HG03575 (cell line): ENCODE results near the gene GALNT9.

Source experiments
- ATAC-seq: cut with Tn5 transposase; IDR thresholded peaks from one replicate; pipeline ENCODE4 v1.9.1; 2021; ENCODE audit not compliant: unreplicated experiment, insufficient number of reproducible peaks, low FRiP score; ENCODE audit errors: extremely low read depth

GALNT9 gene

DNA sequence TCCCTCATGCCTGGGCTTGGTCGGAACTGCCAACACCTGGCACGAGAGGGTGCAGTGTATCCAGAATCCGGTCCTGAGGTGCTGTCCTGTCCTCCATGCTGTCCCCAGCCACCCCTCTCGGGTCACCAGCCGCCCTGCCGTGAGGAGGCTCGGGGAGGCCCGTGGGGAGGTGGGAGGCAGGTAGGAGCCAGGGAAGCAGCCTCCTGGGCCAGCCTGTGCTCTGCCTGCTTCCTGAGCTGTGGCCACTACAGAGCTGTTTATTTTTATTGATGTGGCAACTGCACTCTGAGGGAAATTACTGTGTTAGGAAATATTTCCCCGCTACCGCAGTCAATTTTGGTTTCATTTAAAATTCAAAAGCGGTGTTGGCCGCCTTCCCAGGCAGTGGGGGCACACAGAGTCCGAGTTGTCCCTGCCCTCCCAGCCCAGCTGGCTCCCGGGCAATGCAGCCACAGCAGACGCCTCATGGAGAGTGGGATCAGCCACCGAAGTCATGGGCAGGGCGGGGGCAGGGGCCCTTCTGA is 166.8 kb downstream of the GALNT9 start:
- ATAC-seq: no peak

DNA sequence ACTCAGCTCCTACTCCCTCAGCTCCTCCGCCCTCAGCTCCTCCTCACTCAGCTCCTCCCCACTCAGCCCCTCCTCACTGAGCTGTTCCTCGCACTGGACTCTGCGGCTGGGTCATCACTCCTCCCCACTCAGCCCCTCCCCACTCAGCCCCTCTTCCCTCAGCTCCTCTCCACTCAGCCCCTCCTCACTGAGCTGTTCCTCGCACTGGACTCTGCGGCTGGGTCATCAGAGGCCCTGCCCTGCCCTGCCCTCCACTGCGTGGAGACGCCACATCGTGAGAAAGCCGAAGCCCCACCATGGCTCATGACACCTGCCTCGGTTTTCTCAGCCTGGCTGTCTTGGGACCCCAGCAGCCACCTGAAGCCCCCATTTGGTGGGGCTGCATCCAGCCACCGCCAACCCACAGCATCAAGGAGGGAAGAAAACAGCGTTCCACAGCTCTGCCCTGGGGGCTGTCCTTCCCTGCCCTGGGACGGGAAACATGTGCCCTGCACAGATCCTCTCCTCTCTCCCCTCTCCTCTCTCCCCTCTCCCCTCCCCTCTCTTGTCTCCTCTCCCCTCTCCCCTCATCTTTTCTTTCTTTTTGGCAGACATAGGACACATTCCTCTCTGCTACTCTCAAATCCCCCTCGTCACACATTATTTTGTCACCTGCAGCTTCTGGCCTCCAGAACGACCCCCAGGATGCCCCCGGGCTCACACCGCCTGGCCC is 167.4 kb downstream of the GALNT9 start:
- ATAC-seq: no peak

DNA sequence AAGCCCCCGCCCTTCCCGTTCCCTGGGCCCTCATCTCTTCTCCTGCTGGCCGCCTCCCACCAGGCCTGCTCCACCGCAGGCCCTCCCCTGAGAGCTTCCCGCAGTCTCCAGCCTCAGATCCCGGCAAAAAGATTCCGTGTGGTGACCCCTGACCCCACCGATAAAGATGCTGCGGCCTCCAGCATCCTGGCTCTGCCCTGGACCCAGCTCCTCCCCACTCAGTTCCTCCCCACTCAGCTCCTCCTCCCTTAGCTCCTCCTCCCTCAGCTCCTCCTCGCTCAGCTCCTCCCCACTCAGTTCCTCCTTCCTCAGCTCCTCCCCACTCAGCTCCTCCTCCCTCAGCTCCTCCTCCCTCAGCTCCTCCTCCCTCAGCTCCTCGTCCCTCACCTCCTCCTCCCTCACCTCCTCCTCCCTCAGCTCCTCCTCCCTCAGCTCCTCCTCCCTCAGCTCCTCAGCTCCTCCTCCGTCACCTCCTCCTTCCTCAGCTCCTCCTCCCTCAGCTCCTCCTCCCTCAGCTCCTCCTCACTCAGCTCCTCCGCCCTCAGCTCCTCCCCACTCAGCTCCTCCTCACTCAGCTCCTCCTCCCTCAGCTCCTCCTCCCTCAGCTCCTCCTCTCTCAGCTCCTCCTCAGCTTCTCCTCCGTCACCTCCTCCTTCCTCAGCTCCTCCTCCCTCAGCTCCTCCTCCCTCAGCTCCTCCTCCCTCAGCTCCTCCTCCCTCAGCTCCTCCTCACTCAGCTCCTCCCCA is 168.2 kb downstream of the GALNT9 start:
- no peak for ATAC-seq

DNA sequence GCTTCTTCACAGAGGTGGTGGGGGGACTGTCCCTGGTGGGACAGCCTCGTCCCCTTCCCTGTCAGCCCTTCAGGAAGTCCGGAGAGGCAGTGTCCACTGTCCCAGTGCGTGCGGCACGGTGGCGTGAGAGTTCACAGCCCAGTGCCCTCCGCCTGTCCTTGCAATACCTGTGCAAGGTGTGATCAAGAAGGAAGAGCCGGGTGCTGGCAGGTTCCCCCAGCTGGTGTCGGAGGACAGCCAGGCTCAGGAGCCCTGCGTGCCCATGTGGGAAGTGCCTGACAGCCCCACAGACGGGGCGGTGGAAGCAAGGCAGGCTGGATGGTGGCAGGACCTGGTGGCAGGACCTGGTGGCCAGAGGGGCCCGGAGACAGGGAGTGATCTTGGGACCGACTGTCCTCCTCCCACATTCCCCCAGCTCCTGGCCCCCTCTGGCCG is 168.8 kb downstream of the GALNT9 start:
- no peak for ATAC-seq

DNA sequence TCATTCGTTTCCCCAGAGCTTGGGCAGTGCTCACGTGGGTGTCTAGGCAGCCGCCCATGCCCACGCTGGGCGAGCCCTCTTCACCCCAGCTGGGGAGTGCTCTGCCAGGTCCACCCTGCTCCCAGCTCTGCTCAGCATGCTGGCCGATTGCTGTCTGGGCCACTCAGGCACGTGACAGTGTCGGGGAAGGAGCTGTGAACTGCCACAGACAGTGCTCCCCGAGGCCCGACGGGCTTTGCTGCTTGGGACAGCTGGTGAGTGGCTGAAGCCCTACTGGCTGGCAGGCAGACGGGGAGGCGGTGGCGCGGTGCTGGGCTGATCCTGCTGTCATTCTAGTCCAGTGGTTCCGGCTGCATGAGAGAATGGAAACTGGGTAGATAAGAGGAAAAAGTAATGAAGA is 169.4 kb downstream of the GALNT9 start:
- no peak for ATAC-seq

DNA sequence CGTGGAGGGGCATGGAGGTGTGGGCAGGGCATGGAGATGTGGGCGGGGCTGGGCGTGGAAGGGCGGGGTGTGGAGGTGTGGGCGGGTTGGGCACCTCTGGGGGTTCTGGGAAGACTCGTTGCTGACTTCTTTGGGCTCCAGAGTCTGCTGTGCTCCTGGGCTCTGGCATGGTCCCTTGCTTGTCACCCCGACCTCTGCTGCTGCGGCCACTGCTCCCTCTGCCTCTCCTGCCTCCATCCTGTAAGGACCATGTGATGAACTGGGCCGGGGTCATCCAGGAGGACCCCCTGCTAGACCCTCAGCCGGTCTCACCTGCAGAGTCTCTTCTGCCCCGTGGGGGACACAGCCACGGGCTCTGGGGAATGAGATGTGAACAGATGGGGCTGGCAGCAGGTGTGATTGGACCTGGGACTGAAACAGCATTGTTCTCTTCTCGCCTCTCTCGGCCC is 169.8 kb downstream of the GALNT9 start:
- no peak for ATAC-seq

DNA sequence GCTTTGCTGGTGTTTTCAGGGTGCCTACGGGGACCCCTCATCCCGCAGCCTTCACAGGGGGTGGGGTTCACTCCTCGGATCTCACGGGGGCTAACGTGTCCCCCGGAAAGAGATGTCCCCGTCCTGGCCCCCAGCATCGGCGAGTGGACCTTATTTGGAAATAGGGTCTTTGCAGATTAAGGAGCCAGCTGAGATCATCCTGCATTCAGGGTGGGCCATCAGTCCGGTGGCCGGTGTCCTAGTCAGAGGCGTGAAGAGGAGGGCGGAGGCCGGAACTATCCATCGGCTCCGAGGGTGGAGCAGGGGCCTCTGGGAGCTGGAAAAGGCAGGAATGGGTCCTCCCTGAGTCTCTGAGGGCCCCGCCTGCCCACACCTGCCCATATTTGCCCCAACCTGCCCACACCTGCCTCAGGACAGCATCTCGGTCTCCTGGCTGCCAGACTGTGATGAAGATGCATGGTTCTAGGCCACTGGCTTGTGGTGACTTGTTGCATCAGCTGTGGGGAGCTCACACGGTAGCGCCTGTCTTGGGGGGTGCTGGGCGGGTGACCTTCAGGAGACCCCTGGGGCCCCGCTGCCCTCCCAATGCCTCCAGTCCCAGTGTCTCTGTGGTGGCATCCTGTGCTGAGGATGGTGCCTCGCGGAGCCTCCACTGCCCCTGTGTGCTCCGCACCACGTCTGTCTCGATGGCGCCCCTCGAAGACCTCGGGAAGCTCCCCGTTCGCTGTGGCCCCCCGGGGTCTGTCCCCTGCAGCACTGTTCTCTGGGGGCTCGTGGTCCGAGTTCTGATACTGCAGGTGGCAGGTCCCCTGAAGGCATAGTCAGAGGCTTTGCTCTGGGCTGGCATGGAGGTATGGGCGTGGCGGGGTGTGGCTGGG is 170.5 kb downstream of the GALNT9 start:
- no peak for ATAC-seq

DNA sequence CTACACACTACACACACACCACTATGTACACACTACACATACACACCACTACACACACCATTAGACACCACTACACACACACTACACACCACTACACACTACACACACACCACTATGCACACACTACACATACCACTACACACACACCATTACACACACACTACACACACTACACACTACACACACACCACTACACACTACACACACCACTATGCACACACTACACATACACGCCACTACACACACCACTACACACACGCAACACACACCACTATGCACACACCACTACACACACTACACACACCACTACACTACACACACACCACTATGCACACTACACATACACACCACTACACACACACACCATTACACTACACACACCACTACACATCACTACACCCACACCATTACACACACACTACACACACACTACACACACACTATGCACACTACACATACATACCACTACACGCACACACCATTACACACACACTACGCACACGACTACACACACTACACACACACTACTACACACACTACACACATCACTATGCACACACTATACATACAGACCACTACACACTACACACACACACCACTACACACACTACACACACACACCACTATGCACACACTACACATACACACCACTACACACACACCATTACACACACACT is 171.5 kb downstream of the GALNT9 start:
- no peak for ATAC-seq

DNA sequence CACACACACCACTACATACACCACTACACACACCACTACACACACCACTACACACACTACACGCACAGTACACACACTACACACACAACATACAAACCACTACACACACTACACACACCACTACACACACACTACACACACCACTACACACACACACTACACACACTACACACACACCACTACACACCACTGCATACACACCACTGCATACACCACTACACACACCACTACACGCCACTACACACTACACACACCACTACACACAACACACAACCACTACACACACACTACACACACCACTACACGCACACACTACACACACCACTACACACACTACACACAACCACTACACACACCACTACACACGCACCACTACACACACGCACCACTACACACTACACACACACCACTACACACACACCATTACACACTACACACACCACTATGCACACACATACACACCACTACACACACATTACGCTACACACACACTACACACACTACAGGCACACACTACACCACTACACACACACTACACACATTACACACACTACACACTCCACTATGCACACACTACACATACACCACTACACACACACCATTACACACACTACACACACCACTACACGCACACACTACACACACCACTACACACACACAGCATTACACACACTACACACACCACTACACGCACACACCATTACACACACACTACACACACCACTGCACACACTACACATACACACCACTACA is 172.6 kb downstream of the GALNT9 start:
- ATAC-seq: no peak

DNA sequence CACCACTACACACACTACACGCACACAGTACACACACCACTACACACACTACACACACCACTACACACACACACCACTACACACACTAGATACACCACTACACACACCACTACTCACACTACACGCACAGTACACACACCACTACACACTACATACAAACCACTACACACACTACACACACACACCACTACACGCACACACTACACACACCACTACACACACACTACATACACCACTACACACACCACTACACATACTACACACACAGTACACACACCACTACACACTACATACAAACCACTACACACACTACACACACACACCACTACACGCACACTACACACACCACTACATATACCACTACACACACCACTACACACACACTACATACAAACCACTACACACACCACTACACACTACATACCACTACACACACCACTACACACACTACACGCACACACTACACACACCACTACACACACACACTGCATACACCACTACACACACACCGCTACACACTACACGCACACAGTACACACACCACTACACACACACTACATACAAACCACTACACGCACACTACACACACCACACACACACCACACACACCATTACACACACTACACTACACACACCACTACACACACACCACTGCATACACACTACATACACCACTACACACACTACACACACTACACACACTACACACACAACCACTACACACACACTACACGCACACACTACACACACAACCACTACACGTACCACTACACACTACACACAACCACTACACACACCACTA is 173.4 kb downstream of the GALNT9 start:
- ATAC-seq: no peak

DNA sequence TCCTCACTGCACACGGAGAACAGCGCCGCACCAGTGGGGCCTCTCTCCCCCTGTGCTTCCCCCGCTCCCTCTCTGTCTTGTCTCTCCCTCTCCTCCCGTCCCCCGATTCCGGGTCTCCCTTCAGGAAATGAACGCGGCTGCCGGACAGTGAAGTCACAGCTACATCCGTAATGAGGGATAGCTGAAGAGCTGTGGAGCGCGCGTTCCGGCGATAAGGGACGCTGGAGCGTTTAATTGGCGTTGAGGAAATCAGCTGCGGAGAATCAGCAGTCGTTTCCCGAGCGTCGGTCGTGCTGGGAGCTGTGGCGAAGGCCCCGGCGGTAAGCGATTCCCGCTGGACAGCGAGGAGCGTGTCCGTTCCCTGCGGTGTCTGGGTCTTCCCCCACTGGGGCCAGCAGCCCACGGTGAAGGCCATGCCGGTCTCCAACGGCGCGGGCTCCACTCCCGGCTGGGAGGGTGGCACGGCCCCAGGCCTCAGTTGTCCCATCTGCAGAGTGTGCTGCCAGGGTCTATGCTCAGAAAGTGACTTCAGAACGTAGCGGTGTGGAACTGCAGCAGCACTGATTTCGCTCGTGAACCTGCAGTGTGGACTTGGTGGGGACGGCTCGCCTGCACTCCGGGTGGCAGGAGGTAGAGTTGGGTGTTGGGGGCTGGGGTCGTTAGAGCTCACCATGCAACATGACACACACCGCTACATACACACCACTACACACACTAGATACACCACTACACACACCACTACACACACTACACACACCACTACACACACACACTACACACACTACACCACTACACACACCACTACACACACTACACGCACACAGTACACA is 174.2 kb downstream of the GALNT9 start:
- ATAC-seq: no peak

DNA sequence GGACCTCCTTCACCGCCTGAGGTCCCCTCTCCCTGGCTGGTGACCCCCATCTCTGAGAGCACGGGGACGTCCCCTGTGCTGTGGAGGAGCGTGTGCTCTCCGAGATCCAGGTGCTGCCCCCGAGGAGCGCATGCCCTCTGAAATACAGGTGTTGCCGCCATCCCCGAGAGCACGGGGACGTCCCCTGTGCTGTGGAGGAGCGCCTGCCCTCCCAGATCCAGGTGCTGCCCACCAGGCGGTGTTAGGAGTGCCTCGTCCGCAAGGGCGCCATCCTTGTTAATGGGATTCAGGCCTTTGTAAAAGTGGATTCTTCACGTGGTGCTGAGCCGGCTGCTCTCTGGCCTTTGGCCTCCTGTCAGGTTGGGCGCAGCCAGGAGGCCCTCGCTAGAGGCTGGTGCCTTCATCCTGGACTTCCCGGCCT is 175.0 kb downstream of the GALNT9 start:
- ATAC-seq: no peak

DNA sequence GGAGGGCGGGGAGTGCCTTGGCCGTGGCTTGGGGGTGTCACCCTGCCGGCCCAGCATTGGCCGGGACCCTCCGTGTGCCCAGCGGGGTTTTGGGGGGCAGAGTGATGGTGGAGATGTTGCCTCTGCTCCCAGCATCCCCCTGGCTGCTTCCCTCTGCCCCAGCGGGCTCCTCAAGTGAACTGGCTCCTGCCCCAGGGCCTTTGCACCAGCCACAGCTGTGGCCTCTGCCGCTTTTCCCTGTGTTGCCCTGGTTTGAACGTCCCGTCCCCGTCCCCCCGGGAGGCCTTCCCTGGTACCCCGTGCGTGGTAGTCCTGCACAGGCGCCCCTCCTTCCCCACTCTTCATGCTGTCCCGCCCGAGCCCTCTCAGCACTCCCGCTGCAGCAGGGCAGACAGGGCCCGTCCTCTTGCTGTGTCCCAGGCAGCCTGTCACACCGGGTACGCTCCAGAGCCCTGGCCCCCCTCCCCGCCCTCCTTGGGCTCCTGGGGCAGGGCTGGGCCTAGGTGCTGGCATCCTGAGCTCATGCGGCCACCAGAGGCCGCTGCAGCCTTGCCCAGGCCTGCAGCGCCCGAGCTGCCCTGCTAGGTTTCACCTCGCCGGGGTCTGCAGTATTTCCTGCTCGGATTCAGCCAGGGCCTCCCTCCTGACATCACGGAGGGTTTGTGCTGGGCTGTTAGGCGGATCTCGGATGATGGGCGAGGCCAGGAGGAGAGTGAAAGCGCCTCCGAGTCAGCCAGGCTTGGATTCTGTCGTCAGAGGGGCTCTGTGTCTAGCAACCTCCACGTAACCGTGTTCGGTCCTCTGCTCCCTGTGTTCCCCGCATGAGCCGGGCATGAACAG is 175.7 kb downstream of the GALNT9 start:
- ATAC-seq: no peak

DNA sequence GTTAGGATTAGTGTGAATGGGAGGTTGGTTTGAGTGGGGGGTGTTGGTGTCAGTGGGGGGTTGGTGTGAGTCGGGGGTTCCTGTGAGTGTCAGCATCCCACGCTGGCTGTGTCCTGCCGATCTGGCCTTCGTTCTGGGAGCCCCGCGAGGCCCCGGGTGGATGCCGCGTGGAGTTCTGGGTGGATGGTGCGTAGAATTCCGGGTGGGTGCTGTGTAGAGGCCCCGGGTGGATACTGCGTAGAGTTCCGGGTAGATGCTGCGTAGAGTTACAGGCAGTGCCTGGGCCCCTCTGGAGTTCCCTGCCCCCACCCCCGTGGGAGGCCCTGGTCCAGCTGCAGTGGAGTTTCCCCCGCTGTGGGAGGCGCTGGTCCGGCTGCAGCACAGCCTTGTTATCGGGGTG is 176.4 kb downstream of the GALNT9 start:
- no peak for ATAC-seq

DNA sequence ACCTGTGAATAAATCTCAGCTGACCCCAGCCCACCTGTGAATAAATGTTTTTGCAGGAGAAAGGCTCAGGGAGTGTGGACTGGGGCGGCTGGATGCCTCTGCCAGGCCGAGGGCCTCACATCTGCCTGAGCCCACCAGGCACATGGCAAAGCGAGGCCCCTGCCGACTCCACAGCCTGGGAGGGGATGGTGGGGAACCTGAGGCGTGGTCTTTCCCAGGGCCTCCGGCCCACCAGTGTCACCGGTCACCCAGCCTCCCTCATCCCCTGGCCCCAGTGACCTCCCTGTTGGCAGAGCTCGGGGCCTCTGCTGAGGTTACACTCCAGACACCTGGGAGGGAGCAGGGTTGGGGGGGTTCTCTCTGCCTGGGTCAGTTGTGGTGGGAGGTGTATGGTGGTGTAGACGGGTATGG is 177.0 kb downstream of the GALNT9 start:
- no peak for ATAC-seq
